SK-N-SH (cell line): ENCODE results near the gene USP12. TPM values are rescaled to one million over a fixed set of nuclear protein-coding genes. Genes with fewer than 3 reads are reported as not detected.

Experiments
- CTCF ChIA-PET: fragments of 300-600, 350-600 bp; formaldehyde crosslinking; extraction: SDS; loops from one replicate; lab custom pipeline; 2021; lab: Yijun Ruan, JAX
- POLR2A ChIA-PET: fragments of 350-600 bp; sonication (Branson Sonifier 250); formaldehyde crosslinking; extraction: SDS; loops from one replicate; lab custom pipeline; 2020; ENCODE audit warnings: antibody characterized with exemption, inconsistent platforms; lab: Yijun Ruan, JAX
- DNase-seq: peaks from one replicate; pipeline ENCODE4 v3.0.0; 2012
- H2AFZ ChIP-seq: fragments of 200-600 bp; sonication (generic); 2 replicates; pipeline ENCODE4 v1.8.1; 2016; ENCODE audit warnings: antibody characterized with exemption, mild to moderate bottlenecking, low read depth
- H3F3A ChIP-seq: fragments of 200-600 bp; sonication (generic); replicated peaks from 2 replicates; pipeline ENCODE3; 2016; ENCODE audit warnings: antibody characterized with exemption, mild to moderate bottlenecking; ENCODE audit not compliant: insufficient read depth
- H3K27ac ChIP-seq, 2 experiments: fragments of 200-500 bp in 1 of 2; fragments of 200-600 bp in 1 of 2; sonication (Bioruptor generic) in 1 of 2; sonication (generic), shearing (Covaris generic) in 1 of 2; 2 replicates each; pipeline versions ENCODE4 v1.5.1 to v1.6.1; 2014 to 2016; ENCODE audit warnings: low read depth in 2 of 2, inconsistent platforms in 1 of 2, low read length in 1 of 2, mild to moderate bottlenecking in 1 of 2, mixed read lengths in 1 of 2
- H3K27me3 ChIP-seq: fragments of 200-600 bp; sonication (generic), shearing (Covaris generic); 2 replicates; pipeline ENCODE4 v1.6.1; 2016; ENCODE audit warnings: mixed run types; ENCODE audit not compliant: insufficient read depth
- H3K36me3 ChIP-seq, 2 experiments: fragments of 200-500 bp in 1 of 2; fragments of 200-600 bp in 1 of 2; sonication (Bioruptor generic) in 1 of 2; sonication (generic) in 1 of 2; replicated peaks in 1 of 2; 2 replicates each; pipeline versions ENCODE3 to v1.5.1; 2014 to 2016; ENCODE audit warnings: low read length in 1 of 2, mild to moderate bottlenecking in 1 of 2; ENCODE audit not compliant: insufficient read depth in 2 of 2, control insufficient read depth in 1 of 2
- H3K4me1 ChIP-seq, 2 experiments: fragments of 200-500 bp in 1 of 2; fragments of 200-600 bp in 1 of 2; sonication (Bioruptor generic) in 1 of 2; sonication (generic), shearing (Covaris generic) in 1 of 2; 2 replicates each; pipeline versions ENCODE4 v1.5.1 to v1.6.1; 2014 to 2016; ENCODE audit warnings: low read depth in 1 of 2, low read length in 1 of 2, mixed run types in 1 of 2; ENCODE audit not compliant: insufficient read depth in 2 of 2, control insufficient read depth in 1 of 2
- H3K4me2 ChIP-seq: fragments of 200-600 bp; sonication (generic), shearing (Covaris generic); 2 replicates; pipeline ENCODE4 v1.6.1; 2017; ENCODE audit warnings: mixed run types
- H3K4me3 ChIP-seq, 2 experiments: fragments of 200-500 bp in 1 of 2; fragments of 200-600 bp in 1 of 2; sonication (Bioruptor generic) in 1 of 2; sonication (generic), shearing (Covaris generic) in 1 of 2; 2 replicates each; pipeline versions ENCODE4 v1.5.1 to v1.8.1; 2014 to 2016; ENCODE audit warnings: low read depth in 2 of 2, inconsistent platforms in 1 of 2, low read length in 1 of 2, mild to moderate bottlenecking in 1 of 2, mixed read lengths in 1 of 2, moderate library complexity in 1 of 2
- H3K79me2 ChIP-seq: fragments of 200-600 bp; sonication (generic); 2 replicates; pipeline ENCODE4 v1.8.1; 2017; ENCODE audit warnings: mild to moderate bottlenecking; ENCODE audit not compliant: insufficient read depth
- H3K9ac ChIP-seq: fragments of 200-600 bp; sonication (generic); 2 replicates; pipeline ENCODE4 v1.6.1; 2017; ENCODE audit warnings: mixed run types
- H3K9me2 ChIP-seq: fragments of 200-600 bp; sonication (generic); 2 replicates; pipeline ENCODE4 v1.6.1; 2017; ENCODE audit warnings: mixed run types
- H3K9me3 ChIP-seq: fragments of 200-600 bp; sonication (generic); 2 replicates; pipeline ENCODE4 v1.6.1; 2017; ENCODE audit warnings: mixed run types, mild to moderate bottlenecking, moderate library complexity
- H4K20me1 ChIP-seq: fragments of 200-600 bp; sonication (generic); 2 replicates; pipeline ENCODE4 v1.6.1; 2017; ENCODE audit warnings: mild to moderate bottlenecking, mixed run types; ENCODE audit not compliant: insufficient read depth
- CHD2 ChIP-seq: fragments of 150-350 bp; IDR thresholded peaks from 2 replicates; pipeline ENCODE4 v1.6.1; 2018; ENCODE audit warnings: low read length; ENCODE audit not compliant: partially characterized antibody
- CTCF ChIP-seq: fragments of 200-600 bp; sonication (generic); IDR thresholded peaks from 2 replicates; pipeline ENCODE4 v1.6.1; 2017; ENCODE audit warnings: antibody characterized with exemption, mild to moderate bottlenecking, moderate library complexity
- EZH2phosphoT487 ChIP-seq: fragments of 200-600 bp; sonication (generic); IDR thresholded peaks from 2 replicates; pipeline ENCODE4 v1.6.1; 2017; ENCODE audit warnings: low read depth, mixed run types, mild to moderate bottlenecking, antibody characterized with exemption, moderate library complexity, borderline replicate concordance
- FOSL2 ChIP-seq: IDR thresholded peaks from 2 replicates; pipeline ENCODE4 v1.4.0; 2012; ENCODE audit warnings: low read depth, mild to moderate bottlenecking, moderate library complexity, borderline replicate concordance
- GATA2 ChIP-seq: sonication (generic); formaldehyde crosslinking; IDR thresholded peaks from 2 replicates; pipeline ENCODE4 v1.5.0; 2020; ENCODE audit warnings: mild to moderate bottlenecking, missing genetic modification reagents
- MEF2A ChIP-seq: IDR thresholded peaks from 2 replicates; pipeline ENCODE4 v1.4.0; 2012; ENCODE audit warnings: low read depth, borderline replicate concordance
- MXI1 ChIP-seq: IDR thresholded peaks from 2 replicates; pipeline ENCODE4 v1.6.1; 2012; ENCODE audit warnings: mild to moderate bottlenecking, low read depth, low read length, improper control_type of control experiment
- NRF1 ChIP-seq: IDR thresholded peaks from 2 replicates; pipeline ENCODE4 v1.6.1; 2012; ENCODE audit warnings: low read depth, mild to moderate bottlenecking, low read length
- POLR2AphosphoS5 ChIP-seq: IDR thresholded peaks from 2 replicates; pipeline ENCODE4 v1.6.1; 2012; ENCODE audit warnings: low read depth, low read length
- RAD21 ChIP-seq: IDR thresholded peaks from 2 replicates; pipeline ENCODE4 v1.6.1; 2012; ENCODE audit warnings: mild to moderate bottlenecking, low read length
- RFX5 ChIP-seq: IDR thresholded peaks from 2 replicates; pipeline ENCODE4 v1.6.1; 2012; ENCODE audit warnings: mild to moderate bottlenecking, improper control_type of control experiment, low read length
- RXRA ChIP-seq: IDR thresholded peaks from 2 replicates; pipeline ENCODE4 v1.4.0; 2012; ENCODE audit warnings: low read depth, mild to moderate bottlenecking, borderline replicate concordance
- SIN3A ChIP-seq: IDR thresholded peaks from 2 replicates; pipeline ENCODE4 v1.6.1; 2012; ENCODE audit warnings: low read depth, mild to moderate bottlenecking, low read length, moderate library complexity, borderline replicate concordance
- SMC3 ChIP-seq: IDR thresholded peaks from 2 replicates; pipeline ENCODE4 v1.6.1; 2012; ENCODE audit warnings: low read depth, low read length, improper control_type of control experiment
- TAF1 ChIP-seq: IDR thresholded peaks from 2 replicates; pipeline ENCODE4 v1.6.1; 2012; ENCODE audit warnings: low read depth, mild to moderate bottlenecking, low read length, moderate library complexity, borderline replicate concordance
- USF2 ChIP-seq: fragments of 150-350 bp; IDR thresholded peaks from 2 replicates; pipeline ENCODE4 v1.6.1; 2017; ENCODE audit warnings: antibody characterized with exemption, low read length, low read depth, borderline replicate concordance
- YY1 ChIP-seq: IDR thresholded peaks from 2 replicates; pipeline ENCODE4 v1.4.0; 2012; ENCODE audit warnings: low read depth, mild to moderate bottlenecking
- ZBTB33 ChIP-seq: IDR thresholded peaks from 2 replicates; pipeline ENCODE4 v1.4.0; 2012; ENCODE audit warnings: low read depth, borderline replicate concordance
- WGBS: methylation state at CpG from one replicate; pipeline ENCODE4 v1.1.6; 2017; ENCODE audit warnings: low lambda C conversion rate; 5-methylcytosine and 5-hydroxymethylcytosine counted together
- polyA plus RNA-seq, 3 experiments: library from polyadenylated mRNA; depleted of rRNA; stranded (reverse); fragments of >200 nt; gene quantifications; 2 replicates each; pipeline ENCODE4 v1.2.3, GENCODE V29; 2012

Gene USP12
- polyA plus RNA-seq, 1 of the 3 experiments (the other 2 are of a cell fraction): 5.0 TPM

DNA sequence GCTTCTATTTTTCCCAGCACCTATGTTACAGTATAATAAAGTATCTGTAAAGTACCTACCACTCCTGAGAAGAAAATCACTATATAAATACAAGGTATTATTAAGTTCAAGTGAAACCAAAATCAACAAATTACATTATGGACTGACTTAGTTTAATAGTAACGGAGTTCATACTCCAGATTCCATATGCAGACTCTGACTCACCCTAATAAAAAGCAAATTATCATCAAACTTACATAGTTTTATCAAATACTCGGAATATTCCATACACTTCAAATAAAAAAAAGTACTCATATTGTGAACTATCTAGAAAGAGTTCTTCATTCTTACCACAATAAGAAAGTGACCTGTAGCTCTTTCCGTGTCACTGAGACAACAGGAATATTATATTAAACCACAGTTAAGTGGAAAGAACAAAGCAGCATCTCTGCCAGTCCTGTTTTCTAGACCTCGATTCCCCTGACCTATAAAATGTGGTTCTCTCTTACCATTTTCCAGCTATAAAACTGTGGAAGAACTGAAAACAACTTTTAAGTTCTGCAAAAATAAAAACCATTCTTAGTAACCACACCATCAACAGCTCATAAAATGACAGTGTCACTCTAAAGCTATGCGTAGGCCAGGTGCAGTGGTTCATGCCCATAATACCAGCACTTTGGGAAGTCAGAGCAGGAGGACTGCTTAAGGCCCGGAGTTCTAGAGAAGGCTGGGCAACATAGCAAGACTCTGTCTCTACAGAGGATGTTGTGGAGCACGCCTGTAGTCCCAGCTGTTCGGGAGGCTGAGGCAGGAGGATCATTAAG, 42.6 kb downstream of the USP12 start:
- peaks cover 4% of the 10 kb centered on the region for H3F3A ChIP-seq
- H3K36me3 ChIP-seq: peaks cover 0 to 9% of the 10 kb centered on the region in 2 experiments
- H3K4me2 ChIP-seq: no peak overlapping the region
- WGBS: 65% methylated on average over 8 of the region's 8 CpGs
- no peaks in the 10 kb centered on the region for H3K9me3 ChIP-seq
- H3K4me1 ChIP-seq: no peaks in the 10 kb centered on the region; a peak in 1 of 4 replicates
- no peak overlapping the region for H3K4me3 ChIP-seq
- H2AFZ ChIP-seq: no peak overlapping the region
- peaks cover 38% of the 10 kb centered on the region for H4K20me1 ChIP-seq
- DNase-seq: no peak
- ChIA-PET CTCF (interaction anchor here (0.6 kb wide), 1 partner anchor 22 kb away, joined by 3 read pairs; no protein-coding TSS in a partner anchor), POLR2A (no interaction called here)
- TF ChIP-seq MXI1: no peak
- peak; percentile 14; the same call in 1 of the 2 replicates for TF ChIP-seq FOSL2
- H3K27ac ChIP-seq: peak overlapping the region in 1 of 2 experiments; percentile 3; a peak in 1 of 4 replicates
- no peaks in the 10 kb centered on the region for H3K9me2 ChIP-seq
- H3K79me2 ChIP-seq: peaks cover 100% of the 10 kb centered on the region
- no peak overlapping the region for H3K9ac ChIP-seq
- no peaks in the 10 kb centered on the region for H3K27me3 ChIP-seq

DNA sequence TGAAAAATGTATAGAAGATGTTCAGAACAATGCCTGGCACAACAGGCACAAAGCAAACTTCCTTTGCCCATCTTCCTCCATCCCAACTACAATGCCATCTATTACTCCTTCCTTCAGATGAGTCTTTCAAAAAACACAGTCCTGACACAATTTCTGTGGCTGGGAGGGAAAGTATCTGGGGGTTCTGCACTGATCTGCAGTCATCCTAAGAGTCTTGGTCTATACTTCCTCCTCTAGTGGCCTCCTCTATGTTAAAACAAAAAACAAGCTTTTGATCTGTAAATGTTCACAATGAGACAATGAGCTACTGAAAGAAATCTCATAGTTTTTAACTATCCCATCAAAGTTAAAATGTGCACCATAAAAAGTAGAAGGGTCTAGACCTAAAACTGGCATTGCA, 44.8 kb downstream of the USP12 start:
- peaks cover 100% of the 10 kb centered on the region for H3K79me2 ChIP-seq
- H3K4me1 ChIP-seq: no peaks in the 10 kb centered on the region; a peak in 1 of 4 replicates
- no peak overlapping the region for H3K27ac ChIP-seq
- H3K4me3 ChIP-seq: no peak overlapping the region
- no peak overlapping the region for H2AFZ ChIP-seq
- no peak overlapping the region for H3K9ac ChIP-seq
- no peaks in the 10 kb centered on the region for H3K27me3 ChIP-seq
- H3K9me3 ChIP-seq: no peaks in the 10 kb centered on the region
- H3K36me3 ChIP-seq: peaks cover 0 to 14% of the 10 kb centered on the region in 2 experiments
- peaks cover 4% of the 10 kb centered on the region for H3F3A ChIP-seq
- H3K9me2 ChIP-seq: no peaks in the 10 kb centered on the region
- TF ChIP-seq POLR2AphosphoS5 (no peak), YY1 (no peak), RAD21 (no peak), MEF2A (no peak), TAF1 (no peak), ZBTB33 (no peak), SIN3A (no peak), NRF1 (no peak), SMC3 (no peak), RFX5 (no peak), EZH2phosphoT487 (no peak), MXI1 (no peak), USF2 (no peak), CTCF (no peak), CHD2 (no peak), GATA2 (CRISPR knock-in tag) (no peak), RXRA (no peak), FOSL2 (no peak)
- TF ChIP-seq, all 33 proteins: peak for 0
- CTCF ChIA-PET: no interaction called here
- peaks cover 31% of the 10 kb centered on the region for H4K20me1 ChIP-seq
- DNase-seq: no peak
- H3K4me2 ChIP-seq: no peak overlapping the region
- POLR2A ChIA-PET: no interaction called here
